BJ (cell line): Measurements from ENCODE around the gene CCNH. TPM values are rescaled to one million over a fixed set of nuclear protein-coding genes. Genes with fewer than 3 reads are reported as not detected.

Experiments used
- CTCF ChIA-PET: fragments of 350-600 bp; formaldehyde crosslinking; extraction: SDS; loops from one replicate; lab custom pipeline; 2021; ENCODE audit warnings: antibody characterized with exemption, inconsistent platforms; lab: Yijun Ruan, JAX
- POLR2A ChIA-PET: fragments of 300-600 bp; sonication (Branson Sonifier 250); formaldehyde crosslinking; extraction: SDS; loops from one replicate; lab custom pipeline; 2021; ENCODE audit warnings: antibody characterized with exemption; lab: Charles Lee
- DNase-seq: peaks from one replicate; pipeline ENCODE4 v3.0.0-alpha.2; 2011; ENCODE audit warnings: low read depth
- H3K27me3 ChIP-seq: 2 replicates; pipeline ENCODE4 v1.6.0; 2011; ENCODE audit warnings: low read length; ENCODE audit not compliant: control insufficient read depth, insufficient read depth
- H3K36me3 ChIP-seq: 2 replicates; pipeline ENCODE4 v1.5.1; 2011; ENCODE audit warnings: low read length; ENCODE audit not compliant: control insufficient read depth, insufficient read depth
- H3K4me3 ChIP-seq: 2 replicates; pipeline ENCODE4 v1.5.1; 2011; ENCODE audit warnings: low read depth, mild to moderate bottlenecking, control low read depth, low read length
- CTCF ChIP-seq: IDR thresholded peaks from 2 replicates; pipeline ENCODE4 v1.5.1; 2011; ENCODE audit warnings: low read depth, mild to moderate bottlenecking, control low read depth, inconsistent platforms, low read length, moderate library complexity; ENCODE audit not compliant: insufficient read depth
- polyA plus RNA-seq: library from polyadenylated mRNA; depleted of rRNA; stranded (reverse); fragments of >200 nt; gene quantifications from 2 replicates; pipeline ENCODE4 v1.2.3, GENCODE V29; 2011

CCNH gene
- polyA plus RNA-seq, 1 experiment = 62.0 TPM

DNA sequence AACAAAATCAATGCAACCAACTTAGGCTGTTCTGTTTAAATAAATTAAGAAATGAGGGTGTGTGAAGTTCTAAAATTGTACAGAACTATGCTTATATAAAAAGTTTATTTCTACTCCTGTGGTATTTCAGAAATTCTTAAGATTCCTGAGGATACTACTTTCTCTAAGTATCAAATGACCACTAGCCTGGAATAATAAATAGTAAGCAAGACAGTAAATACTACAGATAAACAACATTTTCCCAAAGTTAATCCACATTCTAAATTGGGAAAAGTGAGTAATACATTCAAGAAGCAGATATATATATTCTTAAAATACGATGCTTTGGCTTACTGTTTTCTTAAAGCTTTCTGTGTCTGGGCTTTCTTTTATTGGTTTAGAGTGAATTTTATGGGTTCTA lies 29.5 kb downstream of the CCNH start:
- no peak overlapping the region for H3K4me3 ChIP-seq
- H3K27me3 ChIP-seq = no peaks in the 10 kb centered on the region
- CTCF ChIA-PET = interaction anchor here (1.7 kb wide), 1 partner anchor 313 kb away, joined by 3 read pairs; no protein-coding TSS in a partner anchor
- no peak for TF ChIP-seq CTCF
- peak; percentile 38 for DNase-seq
- H3K36me3 ChIP-seq = peaks cover 2% of the 10 kb centered on the region
- POLR2A ChIA-PET = no interaction called here

- no peak for TF ChIP-seq CTCF
- DNase-seq = no peak
- H3K27me3 ChIP-seq = no peaks in the 10 kb centered on the region
- H3K36me3 ChIP-seq = peaks cover 2% of the 10 kb centered on the region
- no peak overlapping the region for H3K4me3 ChIP-seq
- ChIA-PET CTCF (interaction anchor here (1.7 kb wide), 1 partner anchor 312 kb away, joined by 3 read pairs; no protein-coding TSS in a partner anchor), POLR2A (no interaction called here)
These were observed 30.5 kb downstream of the CCNH start for GRCh38 chr5:87382224-87382623.

GRCh38 chr5:87372705-87373104 lies 40.0 kb downstream of the CCNH start:
- H3K27me3 ChIP-seq = no peaks in the 10 kb centered on the region
- DNase-seq = no peak
- POLR2A ChIA-PET = no interaction called here
- H3K4me3 ChIP-seq = no peak overlapping the region
- no peak for TF ChIP-seq CTCF
- CTCF ChIA-PET = interaction anchor here (0.9 to 1.6 kb wide), 2 partner anchors 15 to 29 kb away, joined by 3 read pairs; no protein-coding TSS in a partner anchor
- no peaks in the 10 kb centered on the region; the same call in none of the 2 replicates for H3K36me3 ChIP-seq

- H3K36me3 ChIP-seq = no peaks in the 10 kb centered on the region; the same call in none of the 2 replicates
- H3K27me3 ChIP-seq = no peaks in the 10 kb centered on the region
These were observed 43.3 kb downstream of the CCNH start for GRCh38 chr5:87369431-87369830.

GRCh38 chr5:87368601-87369000 lies 44.1 kb downstream of the CCNH start:
- Histone ChIP-seq H3K36me3 (no peaks in the 10 kb centered on the region; the same call in none of the 2 replicates), H3K27me3 (no peaks in the 10 kb centered on the region), H3K4me3 (no peak overlapping the region)
- POLR2A ChIA-PET = interaction anchor here (0.6 kb wide), 1 partner anchor 72 kb away, joined by 3 read pairs; no protein-coding TSS in a partner anchor
- CTCF ChIA-PET = interaction anchor here (0.8 kb wide), 1 partner anchor 248 kb away, joined by 3 read pairs; no protein-coding TSS in a partner anchor
- TF ChIP-seq CTCF = no peak
- no peak for DNase-seq

More at GRCh38 chr5:87369431-87369830, 43.3 kb downstream of the CCNH start:
- no peak for TF ChIP-seq CTCF
- CTCF ChIA-PET = no interaction called here
- POLR2A ChIA-PET = interaction anchor here (0.6 kb wide), 1 partner anchor 72 kb away, joined by 3 read pairs; no protein-coding TSS in a partner anchor
- no peak overlapping the region for H3K4me3 ChIP-seq
- DNase-seq = no peak
